Stimulated activated CD4-positive, alpha-beta T cell treated with anti-CD3 and anti-CD28 coated beads, Interleukin-15, amount 100 ng/mL, for 24 hours (primary cell): ENCODE measurements around the gene DOCK10.
"Not testable (repeated sequence)": the region's sequence is repeated elsewhere in the genome, so short reads cannot be mapped to it uniquely, and the experiment has no call there.

Experiments used
- DNase-seq: peaks from one replicate; pipeline ENCODE4 v3.0.0-alpha.2; 2020

The DOCK10 gene

DNA sequence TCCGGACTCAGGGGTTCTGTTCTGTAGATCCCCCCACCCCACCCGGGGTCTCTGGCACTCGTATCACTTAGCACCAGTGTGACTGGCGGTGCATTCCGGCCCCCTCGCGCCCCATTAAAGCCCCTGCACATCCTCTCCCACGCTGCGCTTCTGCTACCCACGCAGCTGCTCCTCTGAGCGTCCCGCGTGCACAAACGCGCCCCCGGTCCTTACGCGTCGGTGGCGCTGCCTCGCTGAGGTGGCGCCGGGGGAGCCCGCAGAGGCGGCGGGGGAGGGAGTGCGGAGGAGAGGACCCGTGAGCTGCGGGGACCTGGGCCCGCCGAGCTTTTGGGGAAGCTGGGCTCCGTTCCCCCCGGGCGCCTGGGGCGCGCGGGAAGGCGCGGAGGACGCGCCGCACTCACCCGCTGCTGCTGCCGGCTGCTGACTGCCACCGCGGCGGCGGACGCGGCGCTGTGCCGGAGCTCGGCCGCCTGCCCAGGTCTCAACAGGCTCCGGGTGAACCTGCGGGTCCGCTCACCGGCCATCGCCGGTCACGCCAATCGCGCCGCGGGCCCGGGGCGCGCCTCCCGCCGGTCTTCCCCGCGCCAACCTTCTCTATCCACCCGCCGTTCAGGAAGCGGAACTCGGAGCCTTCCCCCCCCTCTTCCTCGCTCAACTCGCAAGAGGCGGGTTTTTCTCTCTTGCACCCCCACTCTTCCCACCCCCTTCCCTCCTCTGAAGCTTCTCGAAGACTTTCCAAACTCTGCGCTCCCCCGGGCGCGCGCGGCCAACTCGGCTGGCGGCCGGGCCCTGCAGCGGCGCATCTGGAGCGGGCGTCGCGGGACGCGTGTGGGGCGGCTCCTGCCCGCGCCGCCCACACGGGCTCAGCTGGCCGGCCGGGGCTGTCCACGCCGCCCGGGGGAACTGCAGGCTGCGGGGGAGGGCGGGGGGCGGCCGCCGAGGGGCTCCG is at the start of gene DOCK10:
Gene DOCK10, minus strand, starts transcription at position 618 of the 949 bp plus-strand sequence. Its CDS starts 94 bp downstream, at position 524.
- peak; percentile 67 for DNase-seq

DNA sequence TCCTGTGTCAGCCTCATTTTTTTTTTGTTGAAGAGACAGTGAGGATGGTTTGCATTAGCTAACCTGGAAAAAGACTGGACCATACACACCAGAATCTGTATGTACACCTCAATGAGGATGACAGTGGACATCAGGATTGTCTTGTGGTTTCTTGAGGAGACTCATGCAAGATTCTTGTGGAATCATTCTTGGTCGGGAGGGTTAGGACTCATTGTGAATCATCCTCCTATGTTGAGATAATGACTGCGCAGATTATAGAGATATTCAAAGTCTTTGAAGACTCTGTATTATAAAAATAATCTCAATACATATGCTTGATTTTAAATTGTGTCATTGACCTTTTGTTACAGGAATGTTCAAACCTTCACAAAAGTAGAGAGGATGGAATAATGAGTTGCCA is 49.1 kb upstream of the DOCK10 start:
- DNase-seq = no peak

- no peak for DNase-seq
Measured at GRCh38 chr2:225090746-225091145, 48.5 kb upstream of the DOCK10 start.

- no peak for DNase-seq
Measured at GRCh38 chr2:225086915-225087314, 44.6 kb upstream of the DOCK10 start.

GRCh38 chr2:225086439-225086838 is 44.2 kb upstream of the DOCK10 start:
- no peak for DNase-seq

DNA sequence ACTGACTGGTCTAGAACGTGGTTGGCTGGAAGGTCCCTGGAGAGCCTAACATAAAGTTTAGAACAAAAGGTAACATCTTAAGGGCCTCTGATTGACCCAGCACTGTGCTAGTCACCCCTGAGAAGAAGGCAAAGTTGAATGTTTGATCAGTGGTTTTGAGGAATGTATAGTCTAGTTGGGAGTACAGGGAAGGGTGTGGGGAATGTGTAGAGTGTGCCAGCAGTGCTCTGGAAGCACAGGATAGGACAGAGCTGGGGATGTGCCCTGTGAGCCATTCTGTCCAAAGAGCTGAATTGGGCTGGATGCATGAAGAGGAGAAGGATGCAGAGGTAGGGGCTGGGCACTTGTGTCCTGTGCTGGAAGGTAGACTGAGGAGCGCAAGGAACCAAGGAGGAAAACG is 41.0 kb upstream of the DOCK10 start:
- no peak for DNase-seq

DNA sequence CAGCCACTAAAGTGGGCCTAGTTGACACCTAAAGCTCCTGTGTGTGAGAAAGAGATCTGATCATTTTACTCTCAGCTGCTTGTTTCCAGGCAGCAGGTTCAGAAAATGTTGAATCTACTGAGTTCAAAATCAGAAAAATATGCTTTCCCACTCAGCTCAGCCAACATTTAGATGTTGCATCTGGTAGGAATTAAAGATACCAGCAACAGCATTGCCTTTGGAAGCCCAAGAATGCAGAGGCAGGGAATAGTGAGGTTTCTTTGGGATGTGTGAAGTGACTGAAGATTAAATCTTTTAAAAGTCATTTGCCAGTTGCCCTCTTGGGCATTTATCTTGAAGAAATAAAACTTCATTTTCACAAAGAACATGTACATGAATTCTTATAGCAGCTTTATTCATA is 33.9 kb upstream of the DOCK10 start:
- DNase-seq = no peak

GRCh38 chr2:225074919-225075681 is 32.8 kb upstream of the DOCK10 start:
- no peak for DNase-seq

DNA sequence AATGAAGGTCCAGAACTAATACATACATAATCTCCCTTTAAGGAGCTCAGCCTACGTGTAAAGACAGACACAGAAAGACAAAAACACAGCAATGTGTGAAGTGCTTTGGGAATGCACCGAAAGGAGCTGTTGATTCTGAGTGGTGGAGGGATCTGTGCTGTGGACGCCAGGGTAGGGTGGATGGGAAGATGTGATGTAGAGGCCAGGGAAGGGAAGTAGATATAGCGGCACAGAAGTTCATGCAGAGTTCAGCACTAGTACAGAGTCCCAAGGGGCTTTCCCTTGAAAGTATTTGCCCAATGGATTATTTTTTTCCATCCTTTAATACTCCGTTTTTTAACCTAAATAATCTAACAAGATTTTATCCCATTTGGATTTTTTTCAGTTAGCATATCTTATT is 32.1 kb upstream of the DOCK10 start:
- no peak for DNase-seq

DNA sequence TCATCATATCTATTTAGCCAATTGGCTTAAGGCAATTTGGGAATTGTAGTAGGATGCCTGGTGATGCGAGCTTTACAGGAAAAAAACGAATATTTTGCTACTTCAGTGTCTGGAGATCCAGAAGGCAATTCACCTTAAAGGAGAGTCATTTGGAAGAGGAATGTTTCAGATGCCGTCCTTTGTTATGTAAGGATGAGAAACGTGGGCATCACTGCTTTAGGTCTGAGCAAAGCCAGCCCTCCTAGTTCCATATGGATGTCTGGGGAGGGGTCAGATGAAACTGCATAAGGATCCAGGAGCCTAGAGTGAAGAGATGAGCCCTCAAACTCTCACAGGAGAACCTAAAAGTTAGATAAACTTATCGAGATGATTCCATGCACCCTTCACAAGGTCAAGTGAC is 30.9 kb upstream of the DOCK10 start:
- DNase-seq = no peak

DNA sequence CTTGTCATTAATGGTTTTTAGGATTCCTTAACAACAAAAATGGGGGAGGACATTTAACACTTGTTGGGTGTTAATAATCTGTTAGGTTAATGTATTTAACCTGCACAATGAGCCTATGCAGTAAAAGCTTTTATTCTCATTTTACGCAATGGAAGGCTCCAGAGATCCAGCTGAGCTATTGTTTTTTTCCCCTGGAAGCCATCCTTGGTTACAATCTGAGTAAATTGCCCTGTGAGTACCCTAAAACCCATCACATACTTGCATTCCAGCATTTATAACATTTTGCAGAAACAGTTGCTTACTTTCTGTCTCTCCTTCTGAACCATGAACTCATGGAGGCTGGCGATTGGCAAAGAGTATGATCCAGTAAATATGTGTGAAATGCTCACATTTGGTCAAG is 30.2 kb upstream of the DOCK10 start:
- DNase-seq = no peak

DNA sequence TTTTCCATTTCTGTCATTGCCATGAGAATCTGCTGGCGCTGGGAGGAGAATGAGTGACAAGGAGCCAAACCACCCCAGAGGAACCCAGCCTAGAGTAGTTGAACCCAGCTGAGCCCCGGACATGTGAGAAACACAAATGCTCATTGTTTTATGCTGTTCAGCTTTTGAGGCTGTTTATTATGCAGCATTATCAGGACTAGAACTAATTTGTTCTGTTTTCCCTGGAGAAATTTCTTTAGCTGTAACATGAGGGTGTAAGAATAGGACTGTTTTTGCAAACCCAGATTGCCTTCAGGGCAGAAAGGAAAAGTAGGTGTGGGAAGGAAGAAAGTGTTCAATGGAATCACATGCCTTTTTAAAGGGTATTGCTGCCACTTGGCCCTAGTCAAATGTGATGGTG is 28.5 kb upstream of the DOCK10 start:
- no peak for DNase-seq

DNA sequence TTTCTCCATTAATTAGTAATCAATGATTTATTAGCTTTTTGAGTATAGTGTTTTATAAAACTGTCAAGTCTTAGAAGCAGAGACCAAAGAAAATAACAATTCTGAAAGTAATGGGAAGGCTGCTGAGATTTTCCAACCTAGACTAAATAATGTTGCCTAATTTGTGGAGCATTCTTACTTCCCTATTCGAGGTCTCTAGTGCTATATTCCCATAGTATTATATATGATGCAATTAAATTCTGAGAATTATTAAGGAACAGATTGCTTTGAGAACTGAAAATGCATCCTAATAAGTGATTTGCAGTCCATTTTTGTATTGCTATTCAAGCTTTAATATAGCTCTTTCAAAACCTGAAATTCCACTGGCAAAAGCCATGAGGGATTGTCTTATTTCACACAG is 27.7 kb upstream of the DOCK10 start:
- DNase-seq = no peak

DNA sequence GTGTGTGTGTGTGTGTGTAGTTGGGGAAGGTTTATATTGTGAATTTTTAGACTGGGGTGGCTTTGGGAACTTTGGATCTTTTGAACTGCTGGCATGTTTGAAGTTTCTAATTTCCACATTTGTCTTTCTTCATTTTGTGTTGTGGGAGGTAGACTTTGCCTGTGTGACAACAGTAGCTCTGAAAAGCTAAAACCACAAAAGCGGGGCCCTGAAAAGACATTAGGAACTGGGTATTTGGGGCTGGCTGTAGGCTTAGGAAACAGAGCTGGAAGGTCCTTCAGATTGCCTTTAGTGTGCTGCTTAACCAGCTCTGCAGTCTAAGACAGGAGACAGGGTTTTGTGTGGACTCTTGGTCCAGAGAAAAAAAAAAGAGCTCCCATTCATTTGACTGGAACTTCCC is 27.2 kb upstream of the DOCK10 start:
- no peak for DNase-seq

DNA sequence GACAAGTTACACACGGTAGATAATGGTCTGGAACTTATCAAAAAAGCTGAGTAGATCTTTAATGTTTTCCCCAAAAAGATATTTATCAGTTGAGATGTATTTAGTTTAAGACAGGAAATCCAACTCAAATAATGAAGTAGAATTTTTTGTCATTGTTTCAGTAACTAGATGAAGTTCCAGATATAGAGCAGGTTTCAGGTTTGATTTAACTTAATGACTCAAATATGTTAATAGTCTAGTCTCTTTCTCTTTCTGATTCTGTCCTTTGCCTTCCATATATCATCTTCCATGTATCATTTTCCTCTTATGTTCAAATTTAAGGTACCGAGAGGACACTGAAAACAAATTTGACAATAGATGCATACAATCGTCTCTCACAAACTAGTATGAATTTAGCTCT is 23.6 kb upstream of the DOCK10 start:
- no peak for DNase-seq

DNA sequence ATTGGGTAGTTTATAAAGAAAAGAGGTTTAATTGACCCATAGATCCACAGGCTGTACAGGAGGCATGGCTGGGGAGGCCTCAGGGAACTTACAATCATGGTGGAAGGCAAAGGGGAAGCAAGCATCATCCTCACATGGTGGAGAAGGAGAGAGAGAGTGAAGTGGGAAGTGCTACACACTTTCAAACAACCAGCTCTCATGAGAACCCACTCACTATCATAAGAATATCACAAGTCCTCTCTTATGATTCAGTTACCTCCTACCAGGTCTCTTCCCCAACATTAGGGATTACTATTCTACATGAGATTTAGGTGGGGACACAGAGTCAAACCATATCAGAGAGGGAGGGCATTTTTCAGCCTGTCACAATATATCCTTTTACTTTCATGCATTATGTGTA is 22.7 kb upstream of the DOCK10 start:
- no peak for DNase-seq

- DNase-seq = no peak
Measured at GRCh38 chr2:225064362-225064761, 22.1 kb upstream of the DOCK10 start.

GRCh38 chr2:225056330-225057073 is 14.2 kb upstream of the DOCK10 start:
- no peak for DNase-seq

DNA sequence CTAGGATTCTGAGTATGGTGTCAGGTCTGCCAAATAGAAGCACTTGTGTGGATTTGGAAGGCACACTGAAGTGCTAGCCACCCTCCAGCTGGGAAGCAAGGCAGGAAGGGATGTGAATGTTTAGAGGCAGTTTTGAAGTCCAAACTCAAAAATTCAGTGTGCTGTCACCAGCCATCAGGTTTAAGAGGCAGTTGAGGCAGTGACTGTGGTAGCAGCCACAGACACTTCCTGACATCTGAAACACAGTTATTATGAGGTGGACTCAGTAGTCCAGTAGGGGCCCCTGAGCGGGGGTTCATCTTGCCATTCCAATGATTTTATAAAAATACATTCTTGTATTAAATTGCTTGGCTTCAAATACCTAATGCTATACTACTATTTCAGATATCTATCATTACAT is 13.4 kb upstream of the DOCK10 start:
- DNase-seq = no peak

- DNase-seq = no peak
Measured at GRCh38 chr2:225052703-225053102, 10.4 kb upstream of the DOCK10 start.

DNA sequence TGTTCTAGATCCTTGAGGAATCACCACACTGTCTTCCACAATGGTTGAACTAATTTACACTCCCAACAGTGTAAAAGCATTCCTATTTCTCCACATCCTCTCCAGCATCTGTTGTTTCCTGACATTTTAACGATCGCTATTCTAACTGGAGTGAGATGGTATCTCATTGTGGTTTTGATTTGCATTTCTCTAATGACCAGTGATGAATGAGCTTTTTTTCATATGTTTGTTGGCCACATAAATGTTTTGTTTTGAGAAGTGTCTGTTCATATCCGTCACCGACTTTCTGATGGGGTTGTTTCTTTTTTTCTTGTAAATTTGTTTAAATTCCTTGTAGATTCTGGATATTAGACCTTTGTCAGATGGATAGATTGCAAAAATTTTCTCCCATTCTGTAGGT is 5.2 kb upstream of the DOCK10 start:
- DNase-seq = not testable (repeated sequence)

GRCh38 chr2:225042800-225043167 is 516 bp upstream of the DOCK10 start:
- no peak for DNase-seq

GRCh38 chr2:225041207-225041850 is 939 bp downstream of the DOCK10 start:
- peak; percentile 79 for DNase-seq
